ENCODE results near the gene CAPN1.
"Not testable (repeated sequence)": the region's sequence is repeated elsewhere in the genome, so short reads cannot be mapped to it uniquely, and the experiment has no call there.

Gene CAPN1

DNA sequence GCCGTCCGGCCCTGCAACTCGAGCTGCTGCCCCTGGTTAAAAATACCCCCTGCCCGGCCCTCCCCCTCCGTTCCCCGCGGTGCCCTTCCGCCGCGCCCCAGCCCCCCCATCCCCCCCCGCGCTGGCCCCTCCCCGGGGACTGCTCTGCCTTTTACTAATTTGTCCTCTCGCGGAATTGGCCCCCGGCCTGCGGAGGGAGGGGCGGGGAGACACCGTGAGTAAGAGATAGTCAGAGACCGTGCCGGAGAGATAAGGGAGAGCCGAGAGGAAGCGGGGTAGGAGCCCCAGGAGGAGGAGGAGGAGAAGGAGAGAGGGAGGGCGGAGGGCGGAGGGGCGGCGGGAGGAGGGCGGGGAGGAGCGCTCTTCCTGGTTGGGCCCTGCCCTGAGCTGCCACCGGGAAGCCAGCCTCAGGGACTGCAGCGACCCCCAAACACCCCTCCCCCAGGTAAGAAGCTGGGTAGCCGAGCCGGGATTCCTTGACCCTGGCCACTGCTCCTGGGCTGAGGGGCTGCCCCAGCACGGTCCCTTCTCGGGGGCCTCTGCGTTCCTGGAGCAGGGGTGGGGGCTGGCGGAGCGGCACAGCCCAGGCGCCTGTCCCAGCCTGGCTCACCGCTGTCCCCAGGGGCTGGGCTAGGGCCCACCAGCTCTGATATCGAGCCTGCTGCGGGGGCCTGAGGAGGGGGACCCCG, at the start of gene CAPN1:
Gene CAPN1, plus strand, starts transcription at position 360 of the 689 bp plus-strand sequence. CDS start 774 bp downstream, outside the sequence.
- peak; percentile 83 for DNase-seq

DNA sequence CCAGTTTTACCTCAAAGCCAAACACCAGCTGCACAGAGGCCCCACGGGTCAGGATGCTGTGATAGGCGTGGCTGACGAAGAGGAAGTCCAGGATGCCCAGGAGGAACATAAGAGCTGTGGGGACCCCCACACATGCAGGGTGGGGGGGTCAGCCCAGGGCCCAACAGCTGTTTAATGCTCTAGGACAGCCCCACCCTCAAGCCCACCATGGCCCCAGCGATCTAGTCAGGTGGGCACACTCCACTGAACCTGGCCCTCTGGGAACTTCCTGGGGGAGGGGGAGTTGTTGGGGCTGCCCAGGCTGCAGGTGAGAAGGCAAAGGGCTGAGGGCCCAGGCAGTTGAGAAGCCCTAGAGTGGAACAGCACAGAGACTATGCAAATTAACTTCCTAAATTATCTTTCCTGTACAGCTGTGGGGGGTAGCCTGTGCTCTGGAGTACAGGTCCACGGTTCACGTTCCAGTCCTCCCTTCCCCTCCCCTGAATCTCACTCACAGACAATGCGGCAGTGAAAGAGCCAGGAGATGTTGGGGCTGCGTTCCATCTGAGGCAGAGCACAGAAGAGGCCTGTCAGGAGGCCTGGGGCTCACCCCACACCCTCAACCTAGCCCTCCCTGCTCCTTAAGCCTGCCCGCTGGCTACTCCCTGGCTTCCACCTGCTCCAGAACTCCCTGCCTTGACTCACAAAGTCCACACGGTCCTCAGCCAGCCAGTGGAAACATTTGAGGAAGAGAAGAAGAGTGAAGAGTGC, 49.3 kb upstream of the CAPN1 start:
- DNase-seq: no peak

DNA sequence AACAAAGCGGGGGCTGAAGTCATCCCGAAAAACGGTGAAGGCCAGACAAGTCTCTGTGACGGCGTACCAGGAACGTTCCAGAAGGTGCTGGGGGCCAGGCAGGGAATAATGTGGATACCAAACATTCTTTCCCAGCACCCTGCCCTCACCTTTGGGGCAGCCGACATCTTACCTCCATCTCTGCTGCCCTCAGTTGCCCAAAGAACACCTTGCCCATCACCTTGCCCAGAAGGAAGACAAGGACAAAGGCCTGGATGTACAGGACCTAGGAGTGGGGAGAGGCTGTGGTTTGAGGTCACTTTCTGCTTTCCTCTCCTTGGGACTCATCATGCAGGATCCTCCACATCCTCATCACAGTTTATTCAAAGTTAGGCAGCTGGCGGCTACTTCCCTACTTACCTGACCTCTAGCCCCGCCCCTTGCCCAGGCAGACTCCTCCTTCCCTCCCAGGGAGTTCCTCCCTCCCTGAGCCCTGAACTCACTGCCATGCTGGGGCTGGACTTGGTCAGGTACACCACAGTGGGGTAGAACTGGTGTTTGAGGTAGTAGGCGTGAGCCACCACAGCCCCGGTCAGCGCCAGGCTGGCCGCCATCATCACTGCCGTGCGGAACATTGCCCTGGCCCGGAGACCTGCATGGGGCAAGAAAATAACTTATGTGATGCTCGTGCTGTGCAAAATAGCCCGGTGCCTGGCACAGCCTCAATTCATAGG, 48.6 kb upstream of the CAPN1 start:
- DNase-seq: no peak

DNA sequence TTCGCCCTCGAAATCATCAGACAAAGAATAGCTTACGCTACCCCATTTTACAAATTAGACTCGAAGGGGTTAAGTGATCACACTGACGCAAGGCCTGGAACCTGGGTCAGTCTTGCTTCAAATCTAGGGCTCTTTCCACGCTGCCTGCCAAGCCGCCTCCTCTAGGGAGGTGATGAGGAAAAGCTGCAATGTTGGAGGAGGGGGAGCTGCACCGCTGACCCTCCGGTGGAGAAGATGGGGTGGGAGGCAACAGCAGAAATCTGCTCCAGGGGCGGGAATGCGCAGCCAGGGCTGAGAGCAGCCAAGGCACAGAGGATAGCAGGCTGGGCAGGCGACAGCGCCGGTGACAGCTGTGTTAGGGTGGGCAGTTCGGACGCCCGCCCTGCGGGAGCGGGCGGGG, 48.0 kb upstream of the CAPN1 start:
- no peak for DNase-seq

DNA sequence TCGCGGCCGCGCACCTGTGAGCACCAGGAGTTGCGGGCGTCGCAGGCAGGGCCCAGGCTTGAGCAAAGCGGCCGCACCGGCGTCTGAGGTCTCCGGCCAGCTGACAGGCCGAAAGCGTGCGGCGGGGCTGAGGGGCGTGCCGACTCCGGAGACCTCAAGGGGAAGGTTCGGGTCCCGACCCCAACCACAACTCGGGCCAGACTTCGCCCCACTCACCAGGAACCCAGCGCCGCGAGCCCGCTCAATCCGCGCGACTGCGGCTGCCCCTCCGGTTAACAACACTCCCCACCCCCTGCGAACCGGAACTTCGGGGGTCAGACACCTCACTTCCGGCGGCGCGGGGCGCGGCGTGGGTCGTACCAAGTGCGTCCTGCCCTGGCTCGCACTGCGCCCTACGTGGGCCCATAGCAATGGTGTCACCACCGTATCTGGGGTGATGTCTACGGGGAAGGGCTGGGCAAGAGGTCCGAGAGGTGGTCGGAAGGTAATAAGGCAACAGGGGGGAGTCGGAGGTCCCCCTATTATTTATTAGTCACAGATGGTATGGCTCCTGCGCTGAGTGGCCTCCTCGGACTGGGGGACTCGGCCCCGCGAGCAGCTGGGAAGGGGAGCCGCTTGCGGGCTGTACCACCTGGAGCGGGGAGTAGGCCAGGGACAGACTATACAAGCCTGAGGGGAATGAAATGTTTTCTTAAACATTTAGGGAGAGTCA, 47.3 kb upstream of the CAPN1 start, which contains the start of gene SYVN1:
Gene SYVN1, minus strand, starts transcription at position 280 of the 712 bp plus-strand sequence. CDS start 918 bp downstream, outside the sequence.
- DNase-seq: peak; percentile 50

DNA sequence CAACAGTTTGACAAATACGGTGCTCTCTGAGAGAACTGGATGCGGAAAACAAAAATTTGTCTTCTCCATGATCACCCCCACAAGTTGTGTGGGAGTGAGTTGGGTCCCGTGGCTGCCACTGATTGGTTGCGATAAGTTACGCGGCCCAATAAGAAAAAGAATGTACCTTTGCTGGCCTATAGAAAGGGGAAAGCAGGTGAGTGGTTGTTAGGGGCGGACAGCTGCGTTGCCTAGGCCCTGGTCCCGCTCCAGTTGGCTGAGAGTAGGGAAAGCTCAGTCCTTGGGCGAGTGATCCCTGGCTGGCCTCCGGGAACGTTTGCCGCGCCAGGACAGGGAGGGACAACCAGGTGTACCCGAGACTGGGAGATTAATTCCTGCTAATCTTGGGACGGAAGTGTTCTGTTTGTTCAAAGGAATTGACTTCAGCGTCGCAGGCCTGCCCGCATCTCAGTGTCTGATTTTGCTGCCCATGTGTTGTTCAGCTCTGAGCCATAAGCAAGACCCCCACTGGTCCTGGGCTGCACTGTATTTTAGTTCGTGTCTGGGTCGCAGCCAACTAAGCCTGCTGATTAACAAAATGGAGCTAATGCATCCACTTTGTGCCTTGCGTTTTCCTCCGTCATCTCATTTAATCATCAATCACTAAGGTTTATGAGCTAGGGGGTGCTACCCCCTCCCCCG, 46.6 kb upstream of the CAPN1 start:
- DNase-seq: peak; percentile 90

DNA sequence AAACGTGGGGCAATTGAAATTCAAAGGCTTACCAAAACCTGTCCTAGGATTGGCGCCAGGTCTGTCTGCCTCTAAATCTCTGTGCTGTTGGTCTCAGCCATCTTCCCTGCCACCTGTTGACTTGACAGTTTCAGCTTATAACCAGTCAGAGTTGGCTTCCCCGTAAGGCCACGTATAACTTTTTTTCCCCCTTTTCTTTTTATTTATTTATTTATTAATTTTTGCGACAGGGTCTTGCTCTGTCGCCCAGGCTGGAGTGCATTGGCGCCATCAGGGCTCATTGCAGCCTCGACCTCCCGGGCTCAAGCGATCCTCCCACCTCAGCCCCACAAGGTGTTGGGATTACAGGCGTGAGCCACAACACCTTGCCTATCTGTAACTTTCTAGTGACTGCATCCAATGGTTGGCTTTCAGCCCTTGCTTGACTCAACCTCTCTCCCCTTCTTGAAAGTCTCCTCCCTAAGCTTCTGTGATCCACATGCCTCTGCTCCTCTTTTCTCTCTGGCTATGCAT, 46.0 kb upstream of the CAPN1 start:
- DNase-seq: no peak

DNA sequence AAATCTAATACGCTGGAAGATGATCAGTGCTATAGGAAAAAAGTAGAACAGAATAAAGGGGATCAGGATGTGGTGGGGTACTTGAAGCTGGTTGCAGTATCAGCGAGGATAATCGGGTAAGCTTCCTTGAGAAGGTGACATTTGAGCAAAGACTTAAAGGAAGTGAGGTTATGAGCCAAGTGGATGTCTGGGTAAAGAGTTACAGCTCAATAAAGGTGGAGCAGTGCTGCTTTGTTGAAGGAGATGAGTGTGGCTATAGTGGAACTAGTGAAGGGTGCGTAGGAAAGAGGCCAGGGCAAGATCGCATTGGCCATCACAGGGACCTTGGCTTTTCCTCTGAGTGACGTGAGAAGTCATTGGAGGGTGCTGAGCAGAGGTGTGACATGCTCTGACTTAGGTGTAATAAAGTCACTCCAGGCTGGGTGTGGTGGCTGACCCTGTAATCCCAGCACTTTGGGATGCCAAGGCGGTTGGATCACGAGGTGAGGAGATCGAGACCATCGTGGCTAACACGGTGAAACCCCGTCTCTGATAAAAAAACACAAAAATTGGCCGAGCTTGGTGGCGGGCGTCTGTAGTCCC, 45.1 kb upstream of the CAPN1 start:
- DNase-seq: no peak

DNA sequence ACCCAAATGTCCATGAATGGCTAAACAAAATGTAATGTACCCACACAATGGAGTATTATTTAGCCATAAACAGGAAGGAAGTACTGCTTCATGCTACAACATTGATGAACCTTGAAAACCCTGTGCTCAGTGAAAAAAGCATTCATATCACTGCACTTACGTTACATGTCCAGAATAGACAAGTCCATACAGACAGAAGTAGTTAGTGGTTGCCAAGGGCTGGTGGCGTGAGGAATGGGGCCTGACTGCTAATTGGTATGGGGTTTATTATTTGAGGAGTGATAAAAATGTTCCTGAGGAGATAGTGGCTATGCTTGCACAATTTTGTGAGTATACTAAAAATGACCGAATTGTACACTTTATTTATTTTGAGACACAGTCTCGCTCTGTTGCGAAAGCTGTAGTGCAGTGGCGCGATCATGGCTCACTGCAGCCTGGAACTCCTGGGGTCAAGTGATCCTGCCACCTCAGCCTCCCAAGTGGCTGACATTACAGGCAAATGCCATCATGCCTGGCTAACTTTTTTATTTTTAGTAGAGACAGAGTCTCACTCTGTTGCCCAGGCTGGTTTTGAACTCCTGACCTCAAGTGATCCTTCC, 39.7 kb upstream of the CAPN1 start:
- DNase-seq: no peak

DNA sequence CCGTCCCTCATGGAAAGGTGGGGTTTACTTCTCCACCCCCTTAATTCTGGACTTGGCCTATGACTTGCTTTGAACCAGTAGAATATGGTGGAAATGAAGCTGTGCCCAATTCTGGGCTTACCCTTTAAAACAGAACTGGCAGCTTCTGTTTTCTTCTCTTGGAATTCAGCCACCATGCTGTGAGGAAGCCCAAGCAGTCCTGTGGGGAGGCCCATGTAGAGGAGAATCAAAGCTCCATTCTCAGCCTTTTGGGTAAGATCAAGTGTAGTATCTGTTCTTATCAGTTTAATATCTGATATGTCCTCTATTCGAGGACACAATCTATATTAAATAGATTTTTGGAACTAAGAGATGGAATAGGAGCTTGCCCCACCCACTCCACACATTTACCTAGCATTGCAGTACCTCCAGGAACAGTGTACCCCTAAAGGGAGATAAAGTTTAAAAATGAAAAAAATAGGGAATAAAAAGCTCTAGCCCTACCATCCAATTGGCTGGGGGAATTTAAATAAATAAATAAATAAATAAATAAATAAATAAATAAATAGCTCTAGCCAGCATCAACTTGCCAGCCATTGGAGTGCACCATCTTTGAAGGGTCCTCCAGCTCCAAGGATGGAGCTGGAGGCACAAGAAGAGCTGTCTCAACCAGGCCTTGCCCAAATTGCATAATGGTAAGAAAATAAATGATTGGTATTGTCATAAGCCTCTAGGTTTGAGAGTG, 34.2 kb upstream of the CAPN1 start:
- no peak for DNase-seq

DNA sequence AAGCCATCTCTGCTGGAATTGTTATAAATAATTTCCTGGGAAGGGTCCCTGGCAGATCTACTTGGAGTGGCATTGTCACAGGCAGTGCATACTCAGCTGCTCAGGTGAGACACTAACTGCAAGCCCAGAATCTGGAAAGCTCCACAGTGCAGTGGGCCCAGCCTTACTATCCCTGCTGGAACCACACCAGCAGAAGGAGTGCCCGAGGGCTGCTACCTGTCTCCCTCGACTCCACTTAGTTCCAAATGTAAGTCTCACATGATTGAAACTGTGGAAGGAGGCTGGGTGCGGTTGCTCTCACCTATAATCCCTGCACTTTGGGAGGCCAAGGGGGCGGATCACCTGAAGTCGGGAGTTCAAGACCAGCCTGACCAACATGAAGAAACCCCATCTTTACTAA, 33.1 kb upstream of the CAPN1 start:
- DNase-seq: no peak

DNA sequence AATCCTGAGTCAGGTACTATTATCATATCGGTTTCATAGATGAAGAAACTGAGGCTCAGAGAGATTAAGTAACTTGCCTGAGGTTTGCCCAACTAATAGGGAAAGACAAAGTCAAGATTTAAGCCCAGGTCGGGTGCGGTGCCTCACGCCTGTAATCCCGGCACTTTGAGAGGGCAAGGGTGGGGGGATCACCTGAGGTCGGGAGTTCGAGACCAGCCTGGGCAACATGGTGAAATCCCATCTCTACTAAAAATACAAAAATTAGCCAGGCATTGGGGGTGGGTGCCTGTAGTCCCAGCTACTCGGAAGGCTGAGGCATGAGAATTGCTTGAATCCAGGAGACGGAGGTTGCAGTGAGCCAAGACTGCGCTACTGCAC, 31.6 kb upstream of the CAPN1 start:
- DNase-seq: not testable (repeated sequence)

DNA sequence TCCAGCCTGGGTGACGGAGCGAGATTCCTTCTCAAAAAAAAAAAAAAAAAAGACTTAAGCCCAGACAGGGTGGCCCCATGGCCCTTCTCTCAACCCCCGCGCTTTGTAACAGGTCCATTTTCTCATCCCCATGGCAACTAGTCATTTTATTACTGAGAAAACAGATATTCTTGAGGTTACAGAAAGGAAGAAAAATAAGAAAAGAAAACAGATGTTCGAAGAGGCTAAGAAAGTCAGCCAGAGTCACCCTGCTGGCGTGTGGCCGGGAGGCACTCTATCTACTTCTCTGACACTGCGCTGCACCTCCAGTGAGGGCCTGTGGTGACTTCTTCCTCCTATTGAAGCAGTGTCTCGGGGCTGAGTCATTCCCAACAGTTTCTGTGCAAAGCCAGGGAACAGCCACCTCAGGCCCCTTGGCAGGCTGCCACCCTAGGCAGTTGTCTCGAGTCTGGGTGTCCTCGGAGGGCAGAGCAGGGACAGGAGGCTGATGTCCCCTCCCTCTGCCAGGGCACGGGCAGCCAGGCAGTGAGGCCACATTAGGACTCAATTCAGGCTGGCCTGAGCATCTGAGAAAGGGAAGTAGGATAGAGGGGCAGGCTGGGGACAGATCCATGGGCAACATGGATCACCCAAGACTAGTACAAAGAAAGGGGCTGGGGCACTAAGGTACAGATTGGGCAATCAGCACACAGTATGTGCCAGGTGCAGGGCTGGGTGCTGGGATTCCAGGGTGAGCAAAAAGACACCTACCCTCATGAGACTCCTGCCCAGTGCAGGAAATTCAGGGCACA, 31.0 kb upstream of the CAPN1 start:
- peak; percentile 38 for DNase-seq

DNA sequence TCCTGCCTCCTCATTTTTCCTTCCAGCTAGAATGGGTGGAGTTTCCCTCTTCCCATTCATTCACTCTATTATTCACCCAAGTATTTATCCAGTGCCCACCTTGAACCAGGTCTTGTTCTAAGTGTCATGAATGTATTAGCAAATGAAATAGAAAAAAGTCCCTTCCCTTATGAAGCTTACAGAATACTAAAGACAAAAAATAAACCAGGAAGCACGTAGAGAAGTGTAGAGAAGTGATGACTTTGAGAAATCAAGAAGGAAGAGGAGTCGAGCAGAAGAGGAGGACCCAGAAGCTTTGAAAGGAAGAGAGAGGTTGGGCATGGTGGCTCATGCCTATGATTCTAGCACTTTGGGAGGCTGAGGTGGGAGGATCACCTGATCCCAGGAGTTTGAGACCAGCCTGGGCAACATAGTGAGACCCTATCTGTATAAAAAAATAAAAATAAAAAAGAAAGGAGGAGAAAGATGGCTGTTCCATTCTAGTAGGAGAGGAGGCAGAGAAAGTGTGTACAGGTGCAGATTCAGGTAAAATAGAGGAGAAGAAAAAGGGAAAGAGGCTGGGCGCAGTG, 30.3 kb upstream of the CAPN1 start:
- DNase-seq: no peak

DNA sequence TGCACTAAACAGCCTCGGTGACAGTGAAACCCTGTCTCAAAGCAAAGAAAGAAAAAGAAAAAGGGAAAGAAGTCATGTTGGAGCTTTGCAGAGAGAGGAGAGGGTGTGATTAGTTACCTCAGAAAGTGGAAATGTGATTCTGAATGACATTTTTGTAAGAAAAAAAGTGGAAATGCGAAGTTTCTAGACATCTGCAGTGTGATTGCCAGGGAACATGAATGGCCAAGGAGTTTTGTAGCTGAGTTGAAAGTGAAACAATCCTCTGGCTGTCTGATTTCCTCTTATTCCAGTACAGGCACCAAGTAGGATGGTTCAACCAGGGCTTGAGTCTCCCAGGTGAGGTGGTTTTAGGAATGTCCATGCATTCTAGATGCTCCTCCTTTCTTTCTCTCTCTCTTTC, 29.6 kb upstream of the CAPN1 start:
- DNase-seq: no peak

DNA sequence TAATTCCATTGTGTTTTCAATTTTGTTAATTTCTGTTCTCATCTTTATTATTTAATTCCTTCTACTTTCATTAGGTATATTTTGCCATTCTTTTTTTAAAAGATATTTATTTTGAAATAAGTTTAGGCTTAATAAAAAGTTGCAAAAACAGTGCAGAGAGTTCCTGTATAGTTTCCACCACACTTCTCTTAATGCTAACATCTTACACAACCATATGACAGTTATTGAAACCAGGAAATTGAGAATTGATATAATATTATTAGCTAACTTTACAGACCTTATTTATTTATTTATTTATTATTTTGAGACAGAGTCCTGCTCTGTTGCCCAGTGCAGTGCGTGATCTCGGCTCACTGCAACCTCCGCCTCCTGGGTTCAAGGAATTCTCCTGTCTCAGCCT, 25.5 kb upstream of the CAPN1 start:
- no peak for DNase-seq

DNA sequence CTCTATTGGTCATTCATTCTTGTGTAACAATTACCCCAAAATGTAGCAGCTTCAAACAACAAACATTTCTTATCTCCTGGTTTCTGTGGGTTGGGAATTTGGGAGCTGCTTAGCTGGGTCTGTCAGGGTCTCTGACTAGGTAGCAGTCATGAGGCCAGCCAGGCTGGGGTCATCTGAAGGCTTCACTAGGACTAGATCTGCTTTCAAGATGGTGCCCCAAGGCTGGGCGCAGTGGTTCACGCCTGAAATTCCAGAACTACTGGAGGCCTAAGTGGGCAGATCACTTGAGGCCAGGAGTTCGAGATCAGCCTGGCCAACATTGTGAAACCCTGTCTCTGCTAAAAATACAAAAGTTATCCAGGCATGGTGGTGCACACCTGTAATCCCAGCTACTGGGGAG, 24.8 kb upstream of the CAPN1 start:
- DNase-seq: no peak

DNA sequence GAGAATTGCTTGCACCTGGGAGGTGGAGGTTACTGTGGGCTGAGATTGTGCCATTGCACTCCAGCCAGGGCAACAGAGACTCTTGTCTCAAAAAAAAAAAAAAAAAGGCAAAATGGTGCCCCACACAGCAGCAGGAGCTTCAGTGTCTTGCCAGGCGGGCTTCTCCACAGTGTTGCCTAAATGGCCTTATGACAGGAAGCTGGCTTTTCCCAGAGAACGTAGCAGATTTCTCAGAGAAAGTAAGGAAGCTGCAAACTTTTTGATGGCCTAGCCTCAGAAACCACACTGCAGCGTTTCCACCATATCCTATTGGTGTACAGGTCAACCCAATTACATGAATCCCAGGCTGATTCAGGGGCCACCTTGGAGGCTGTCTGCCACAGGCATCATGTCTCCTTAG, 24.4 kb upstream of the CAPN1 start:
- no peak for DNase-seq

DNA sequence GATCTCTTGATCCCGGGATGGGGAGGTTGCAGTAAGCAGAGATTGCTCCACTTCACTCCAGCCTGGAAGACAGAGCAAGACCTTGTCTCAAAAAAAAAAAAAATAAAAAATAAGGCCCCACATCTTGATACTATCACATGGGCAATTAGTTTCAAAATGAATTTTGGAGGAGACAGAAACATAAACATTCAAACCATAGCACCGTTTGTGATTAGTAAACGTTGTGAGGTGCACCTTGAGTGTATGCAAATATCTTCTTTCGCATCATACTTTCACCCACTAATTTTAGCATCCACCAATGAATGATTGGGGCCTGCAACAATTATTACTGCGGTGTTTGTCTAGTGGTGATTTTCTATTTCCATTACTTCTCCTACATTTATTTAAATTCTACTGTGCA, 22.7 kb upstream of the CAPN1 start:
- DNase-seq: no peak

DNA sequence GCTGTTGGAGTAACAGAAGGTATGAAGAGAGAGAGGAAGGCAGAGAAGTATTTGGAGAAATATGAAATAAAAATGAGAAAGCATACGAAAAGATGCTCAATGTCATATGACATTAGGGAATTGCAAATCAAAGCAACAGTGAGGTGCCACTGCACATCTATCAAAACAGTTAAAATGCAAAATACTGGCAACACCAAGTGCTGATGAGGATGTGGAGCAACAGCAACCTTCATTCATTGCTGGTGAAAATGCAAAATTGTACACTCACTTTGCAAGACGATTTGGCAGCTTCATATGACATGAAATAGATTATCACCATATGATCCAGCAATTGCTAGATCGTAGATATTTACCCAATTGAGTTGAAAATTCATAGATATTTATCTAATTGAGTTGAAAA, 21.1 kb upstream of the CAPN1 start:
- no peak for DNase-seq
